ENCODE results near the gene TRAPPC5.

DNA sequence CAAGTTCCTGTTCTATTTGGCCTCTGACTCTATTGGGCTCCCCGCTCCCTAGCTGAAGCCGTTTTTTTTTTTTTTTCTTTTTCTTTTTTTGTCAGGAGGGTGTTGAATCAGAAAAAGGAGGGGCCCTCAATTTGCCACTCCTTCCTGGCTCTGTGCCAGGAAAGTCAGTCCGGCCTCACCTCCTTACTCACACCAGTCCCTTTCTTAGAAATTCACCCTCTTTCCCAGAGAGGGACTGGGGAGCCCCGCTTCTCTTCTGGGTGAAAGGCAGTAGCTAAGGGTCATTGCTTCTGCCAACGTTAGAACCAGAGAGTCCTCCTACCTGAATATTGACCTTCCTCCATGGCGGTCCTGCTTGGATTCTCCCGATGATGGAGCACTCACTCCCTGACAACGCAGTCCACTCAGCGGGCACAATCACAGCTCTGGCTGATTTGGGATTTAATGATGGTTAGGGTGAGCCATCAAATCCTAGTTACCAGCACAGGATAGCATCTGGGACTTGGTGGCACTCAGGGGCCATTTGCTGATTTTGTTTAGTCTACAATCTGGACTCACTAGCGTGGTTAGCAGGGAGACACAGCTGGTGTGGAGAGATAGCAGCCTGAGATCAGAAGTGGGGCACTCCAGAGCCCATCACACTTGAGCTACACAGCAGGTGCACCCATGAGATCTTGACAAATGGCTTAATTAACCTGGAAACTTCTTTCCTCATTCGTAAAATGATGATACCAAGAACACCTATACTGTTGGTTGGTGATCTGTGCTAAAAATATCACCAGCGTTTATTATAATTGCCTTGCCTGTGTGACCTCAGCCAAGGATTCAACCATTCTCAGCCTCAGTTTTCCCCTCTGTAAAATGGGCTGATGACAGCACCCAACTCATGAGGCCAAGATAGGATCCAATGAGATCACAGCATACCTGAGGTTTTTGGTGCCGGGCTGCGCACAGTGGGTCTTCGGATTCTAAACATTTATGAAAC, 19.1 kb downstream of the TRAPPC5 start:
- TF ChIP-seq CTCF (IDR thresholded peaks at IDR 0.05; ENCODE audit: low read depth, low read length) (no peak), POLR2A (IDR thresholded peaks at IDR 0.05; ENCODE audit: extremely low read depth, insufficient read length) (no peak), MAX (IDR thresholded peaks at IDR 0.05; ENCODE audit: low read depth, low read length) (no peak), MYC (IDR thresholded peaks at IDR 0.05; ENCODE audit: low read depth, low read length) (no peak)
